Measurements from ENCODE around the gene RWDD4. TPM values are rescaled to one million over a fixed set of nuclear protein-coding genes. Genes with fewer than 3 reads are reported as not detected.

The RWDD4 gene
- total RNA-seq, 1 experiment from 2014 or later: 29.6 TPM

- intact Hi-C loops (cut with micrococcal nuclease): no loop called here
- H3K36me3 ChIP-seq (ENCODE audit: low read depth, low read length): peaks cover 5% of the 10 kb centered on the region
- H3K4me2 ChIP-seq (ENCODE audit: low read length): no peak overlapping the region
- H4K20me1 ChIP-seq (ENCODE audit: low read length): no peaks in the 10 kb centered on the region
- DNase-seq (no peak), ATAC-seq (no peak)
- no peaks in the 10 kb centered on the region for H3K27me3 ChIP-seq (ENCODE audit: low read length)
- no peak overlapping the region for H3K9ac ChIP-seq (ENCODE audit: low read length)
- TF ChIP-seq EZH2 (IDR thresholded peaks at IDR 0.05; ENCODE audit: low read length, unreplicated experiment) (no peak), CTCF (conservative IDR thresholded peaks at IDR 0.05; ENCODE audit: low read depth, low read length) (no peak), EZH2phosphoT487 (IDR thresholded peaks at IDR 0.05; ENCODE audit: borderline replicate concordance, low read length) (no peak)
- no TSS peak for BruUV-seq (replicated peaks)
- H3K9me2 ChIP-seq (replicated peaks; ENCODE audit: low read length): no peaks in the 10 kb centered on the region
- H3K79me2 ChIP-seq (ENCODE audit: low read length): no peaks in the 10 kb centered on the region
- no peaks in the 10 kb centered on the region for H3K9me3 ChIP-seq (ENCODE audit: low read length)
- H3K4me1 ChIP-seq (ENCODE audit: insufficient read depth, low read length): no peaks in the 10 kb centered on the region
- POLR2A ChIA-PET (ENCODE audit: unreplicated experiment): no interaction called here
- no peak overlapping the region for H3K27ac ChIP-seq (ENCODE audit: low read length)
- CTCF ChIA-PET: no interaction called here
- H2AFZ ChIP-seq (ENCODE audit: low read length): no peak overlapping the region
- H3K4me3 ChIP-seq (ENCODE audit: low read length): no peak overlapping the region
- H3F3A ChIP-seq (ENCODE audit: low read length, unreplicated experiment): no peaks in the 10 kb centered on the region
Observed at GRCh38 chr4:183645326-183645725, 13.7 kb downstream of the RWDD4 start.

- ChIA-PET POLR2A (ENCODE audit: unreplicated experiment) (no interaction called here), CTCF (no interaction called here)
Observed at GRCh38 chr4:183639291-183639690, 19.7 kb downstream of the RWDD4 start.

More at GRCh38 chr4:183639291-183639690, 19.7 kb downstream of the RWDD4 start:
- H3K27me3 ChIP-seq (ENCODE audit: low read length): no peaks in the 10 kb centered on the region
- H3K4me2 ChIP-seq (ENCODE audit: low read length): no peak overlapping the region
- no peak overlapping the region for H2AFZ ChIP-seq (ENCODE audit: low read length)
- TF ChIP-seq CTCF (conservative IDR thresholded peaks at IDR 0.05; ENCODE audit: low read depth, low read length) (no peak), EZH2 (IDR thresholded peaks at IDR 0.05; ENCODE audit: low read length, unreplicated experiment) (no peak), EZH2phosphoT487 (IDR thresholded peaks at IDR 0.05; ENCODE audit: borderline replicate concordance, low read length) (no peak)
- no peaks in the 10 kb centered on the region for H3K79me2 ChIP-seq (ENCODE audit: low read length)
- no TSS peak for BruUV-seq (replicated peaks)
- no peak for ATAC-seq
- H3F3A ChIP-seq (ENCODE audit: low read length, unreplicated experiment): no peaks in the 10 kb centered on the region
- H3K27ac ChIP-seq (ENCODE audit: low read length): no peak overlapping the region
- H3K9me3 ChIP-seq (ENCODE audit: low read length): no peaks in the 10 kb centered on the region
- no peak for DNase-seq
- H3K9me2 ChIP-seq (replicated peaks; ENCODE audit: low read length): no peaks in the 10 kb centered on the region
- H3K9ac ChIP-seq (ENCODE audit: low read length): no peak overlapping the region
- peaks cover 26% of the 10 kb centered on the region for H3K4me1 ChIP-seq (ENCODE audit: insufficient read depth, low read length)
- intact Hi-C loops (cut with micrococcal nuclease): loop anchor here (5.0 kb wide), 2 partner anchors 137 to 167 kb away; no protein-coding TSS in a partner anchor
- no peaks in the 10 kb centered on the region for H4K20me1 ChIP-seq (ENCODE audit: low read length)
- H3K4me3 ChIP-seq (ENCODE audit: low read length): no peak overlapping the region
- no peaks in the 10 kb centered on the region for H3K36me3 ChIP-seq (ENCODE audit: low read depth, low read length)

Measured in PC-3 (cell line).